A549 (cell line): Measurements from ENCODE around the gene PPP2R3B.

Experiments
- HOXA7 ChIP-seq: fragments of 250-450 bp; sonication (Bioruptor Pico); IDR thresholded peaks from 2 replicates; pipeline ENCODE4 v1.5.0; 2020; ENCODE audit warnings: mild to moderate bottlenecking, moderate library complexity
- POLR2A ChIP-seq: IDR thresholded peaks from 2 replicates; pipeline ENCODE4 v1.6.1; 2012; ENCODE audit warnings: mild to moderate bottlenecking, low read length
- RAD21 ChIP-seq, 2 experiments: fragments of >200 bp in 1 of 2; sonication (Bioruptor Twin) in 1 of 2; formaldehyde crosslinking in 1 of 2; IDR thresholded peaks in 1 of 2; conservative IDR thresholded peaks in 1 of 2; 2 replicates in 1 of 2; 3 replicates in 1 of 2; pipeline ENCODE4 v1.6.1; 2012 to 2018; ENCODE audit warnings: inconsistent platforms in 1 of 2
- RNF2 ChIP-seq: fragments of 200-600 bp; sonication (generic); IDR thresholded peaks from 2 replicates; pipeline ENCODE4 v1.6.1; 2016; ENCODE audit warnings: low read depth, mild to moderate bottlenecking, antibody characterized with exemption, moderate library complexity, borderline replicate concordance
- SMC3 ChIP-seq: fragments of >200 bp; sonication (Bioruptor Twin); formaldehyde crosslinking; IDR thresholded peaks from 3 replicates; pipeline ENCODE4 v1.6.1; 2018; ENCODE audit warnings: inconsistent platforms
- TF ChIP-seq, protein P1 (sequence below): fragments of >200 bp; sonication (Bioruptor Twin); formaldehyde crosslinking; IDR thresholded peaks from 3 replicates; pipeline ENCODE4 v1.5.1; 2016
- TF ChIP-seq, protein P2 (sequence below): fragments of 250-450 bp; sonication (Bioruptor Pico); IDR thresholded peaks from 2 replicates; pipeline ENCODE4 v1.5.0; 2020; ENCODE audit warnings: low read depth, mild to moderate bottlenecking, moderate library complexity
- TF ChIP-seq, protein P3 (sequence below): fragments of 200-600 bp; sonication (generic); IDR thresholded peaks from 2 replicates; pipeline ENCODE4 v1.6.1; 2016; ENCODE audit warnings: antibody characterized with exemption, mild to moderate bottlenecking, moderate library complexity

DNA sequence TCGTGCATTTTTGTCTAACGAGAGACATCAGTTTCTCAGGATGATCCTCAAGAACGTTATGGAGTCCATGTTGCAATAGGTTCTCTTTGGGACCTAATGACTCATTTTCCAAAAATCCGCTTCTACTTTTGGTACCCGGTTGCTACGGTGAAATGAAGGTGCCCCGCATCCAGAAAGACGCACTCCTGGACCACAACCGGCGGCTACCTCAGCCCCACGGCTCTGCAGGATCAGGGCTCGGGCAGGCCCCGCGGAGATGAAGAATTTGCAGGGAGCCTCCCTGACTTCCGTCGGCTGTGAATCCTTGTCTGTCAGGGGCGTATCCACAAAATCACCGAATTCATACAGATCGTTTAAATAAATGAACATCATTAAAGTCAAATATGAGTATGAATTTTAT lies 83.7 kb downstream of the PPP2R3B start:
- no peak for TF ChIP-seq HOXA7 (CRISPR knock-in tag)
- TF ChIP-seq, protein P1, sequence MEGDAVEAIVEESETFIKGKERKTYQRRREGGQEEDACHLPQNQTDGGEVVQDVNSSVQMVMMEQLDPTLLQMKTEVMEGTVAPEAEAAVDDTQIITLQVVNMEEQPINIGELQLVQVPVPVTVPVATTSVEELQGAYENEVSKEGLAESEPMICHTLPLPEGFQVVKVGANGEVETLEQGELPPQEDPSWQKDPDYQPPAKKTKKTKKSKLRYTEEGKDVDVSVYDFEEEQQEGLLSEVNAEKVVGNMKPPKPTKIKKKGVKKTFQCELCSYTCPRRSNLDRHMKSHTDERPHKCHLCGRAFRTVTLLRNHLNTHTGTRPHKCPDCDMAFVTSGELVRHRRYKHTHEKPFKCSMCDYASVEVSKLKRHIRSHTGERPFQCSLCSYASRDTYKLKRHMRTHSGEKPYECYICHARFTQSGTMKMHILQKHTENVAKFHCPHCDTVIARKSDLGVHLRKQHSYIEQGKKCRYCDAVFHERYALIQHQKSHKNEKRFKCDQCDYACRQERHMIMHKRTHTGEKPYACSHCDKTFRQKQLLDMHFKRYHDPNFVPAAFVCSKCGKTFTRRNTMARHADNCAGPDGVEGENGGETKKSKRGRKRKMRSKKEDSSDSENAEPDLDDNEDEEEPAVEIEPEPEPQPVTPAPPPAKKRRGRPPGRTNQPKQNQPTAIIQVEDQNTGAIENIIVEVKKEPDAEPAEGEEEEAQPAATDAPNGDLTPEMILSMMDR: no peak
- no peak for TF ChIP-seq SMC3
- no peak for TF ChIP-seq RAD21 (conservative IDR thresholded peaks at IDR 0.05 in 1 of 2, IDR thresholded peaks at IDR 0.05 in 1 of 2)
- TF ChIP-seq, protein P2, sequence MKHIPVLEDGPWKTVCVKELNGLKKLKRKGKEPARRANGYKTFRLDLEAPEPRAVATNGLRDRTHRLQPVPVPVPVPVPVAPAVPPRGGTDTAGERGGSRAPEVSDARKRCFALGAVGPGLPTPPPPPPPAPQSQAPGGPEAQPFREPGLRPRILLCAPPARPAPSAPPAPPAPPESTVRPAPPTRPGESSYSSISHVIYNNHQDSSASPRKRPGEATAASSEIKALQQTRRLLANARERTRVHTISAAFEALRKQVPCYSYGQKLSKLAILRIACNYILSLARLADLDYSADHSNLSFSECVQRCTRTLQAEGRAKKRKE (CRISPR knock-in tag): no peak
- TF ChIP-seq POLR2A: no peak
- TF ChIP-seq, protein P3, sequence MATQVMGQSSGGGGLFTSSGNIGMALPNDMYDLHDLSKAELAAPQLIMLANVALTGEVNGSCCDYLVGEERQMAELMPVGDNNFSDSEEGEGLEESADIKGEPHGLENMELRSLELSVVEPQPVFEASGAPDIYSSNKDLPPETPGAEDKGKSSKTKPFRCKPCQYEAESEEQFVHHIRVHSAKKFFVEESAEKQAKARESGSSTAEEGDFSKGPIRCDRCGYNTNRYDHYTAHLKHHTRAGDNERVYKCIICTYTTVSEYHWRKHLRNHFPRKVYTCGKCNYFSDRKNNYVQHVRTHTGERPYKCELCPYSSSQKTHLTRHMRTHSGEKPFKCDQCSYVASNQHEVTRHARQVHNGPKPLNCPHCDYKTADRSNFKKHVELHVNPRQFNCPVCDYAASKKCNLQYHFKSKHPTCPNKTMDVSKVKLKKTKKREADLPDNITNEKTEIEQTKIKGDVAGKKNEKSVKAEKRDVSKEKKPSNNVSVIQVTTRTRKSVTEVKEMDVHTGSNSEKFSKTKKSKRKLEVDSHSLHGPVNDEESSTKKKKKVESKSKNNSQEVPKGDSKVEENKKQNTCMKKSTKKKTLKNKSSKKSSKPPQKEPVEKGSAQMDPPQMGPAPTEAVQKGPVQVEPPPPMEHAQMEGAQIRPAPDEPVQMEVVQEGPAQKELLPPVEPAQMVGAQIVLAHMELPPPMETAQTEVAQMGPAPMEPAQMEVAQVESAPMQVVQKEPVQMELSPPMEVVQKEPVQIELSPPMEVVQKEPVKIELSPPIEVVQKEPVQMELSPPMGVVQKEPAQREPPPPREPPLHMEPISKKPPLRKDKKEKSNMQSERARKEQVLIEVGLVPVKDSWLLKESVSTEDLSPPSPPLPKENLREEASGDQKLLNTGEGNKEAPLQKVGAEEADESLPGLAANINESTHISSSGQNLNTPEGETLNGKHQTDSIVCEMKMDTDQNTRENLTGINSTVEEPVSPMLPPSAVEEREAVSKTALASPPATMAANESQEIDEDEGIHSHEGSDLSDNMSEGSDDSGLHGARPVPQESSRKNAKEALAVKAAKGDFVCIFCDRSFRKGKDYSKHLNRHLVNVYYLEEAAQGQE: no peak
- no peak for TF ChIP-seq RNF2
